GM21360 (cell line): ENCODE measurements around the gene TBC1D16.

Experiments
- ATAC-seq: cut with Tn5 transposase; IDR thresholded peaks from one replicate; pipeline ENCODE4 v1.9.1; 2021; ENCODE audit warnings: mild to moderate bottlenecking, moderate library complexity; ENCODE audit not compliant: unreplicated experiment

Gene TBC1D16

DNA sequence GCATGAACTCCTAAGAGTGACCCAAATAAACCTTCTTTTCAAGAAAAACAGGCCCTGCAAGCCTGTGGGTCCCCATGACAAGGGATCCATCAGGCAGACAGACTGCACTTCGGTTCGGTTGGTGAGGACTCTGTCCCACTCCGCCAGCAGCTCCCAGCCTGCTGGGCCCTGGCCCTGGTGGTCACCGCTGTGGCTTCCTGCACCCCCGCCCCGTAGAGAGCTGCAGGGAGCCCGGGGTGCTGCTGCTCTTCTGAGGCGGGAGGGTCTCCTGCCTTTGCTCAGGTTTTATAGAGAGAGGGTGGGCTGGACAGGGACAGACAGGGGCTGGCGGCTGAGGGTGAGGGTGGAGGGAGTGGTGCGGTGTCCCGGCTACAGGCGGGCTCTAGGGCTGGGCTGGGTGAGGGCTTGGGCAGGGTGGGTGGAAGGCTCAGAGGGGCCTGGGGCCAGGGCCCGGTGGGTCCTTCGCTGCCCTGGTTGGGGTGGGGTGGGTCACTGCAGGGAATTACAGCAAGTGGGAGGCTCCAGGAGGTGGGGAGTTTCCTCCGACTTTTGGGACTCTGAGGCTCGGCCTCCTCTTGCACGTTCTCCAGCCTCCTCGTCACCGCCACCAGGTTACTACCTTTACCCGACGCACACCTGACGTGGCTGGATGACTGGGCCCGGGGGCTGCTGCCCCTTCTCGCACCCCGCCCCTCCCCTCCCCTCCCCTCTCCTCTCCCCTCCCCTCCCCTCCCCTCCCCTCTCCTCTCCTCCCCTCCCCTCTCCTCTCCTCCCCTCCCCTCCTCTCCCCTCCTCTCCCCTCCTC, 106.2 kb downstream of the TBC1D16 start:
- ATAC-seq = no peak

DNA sequence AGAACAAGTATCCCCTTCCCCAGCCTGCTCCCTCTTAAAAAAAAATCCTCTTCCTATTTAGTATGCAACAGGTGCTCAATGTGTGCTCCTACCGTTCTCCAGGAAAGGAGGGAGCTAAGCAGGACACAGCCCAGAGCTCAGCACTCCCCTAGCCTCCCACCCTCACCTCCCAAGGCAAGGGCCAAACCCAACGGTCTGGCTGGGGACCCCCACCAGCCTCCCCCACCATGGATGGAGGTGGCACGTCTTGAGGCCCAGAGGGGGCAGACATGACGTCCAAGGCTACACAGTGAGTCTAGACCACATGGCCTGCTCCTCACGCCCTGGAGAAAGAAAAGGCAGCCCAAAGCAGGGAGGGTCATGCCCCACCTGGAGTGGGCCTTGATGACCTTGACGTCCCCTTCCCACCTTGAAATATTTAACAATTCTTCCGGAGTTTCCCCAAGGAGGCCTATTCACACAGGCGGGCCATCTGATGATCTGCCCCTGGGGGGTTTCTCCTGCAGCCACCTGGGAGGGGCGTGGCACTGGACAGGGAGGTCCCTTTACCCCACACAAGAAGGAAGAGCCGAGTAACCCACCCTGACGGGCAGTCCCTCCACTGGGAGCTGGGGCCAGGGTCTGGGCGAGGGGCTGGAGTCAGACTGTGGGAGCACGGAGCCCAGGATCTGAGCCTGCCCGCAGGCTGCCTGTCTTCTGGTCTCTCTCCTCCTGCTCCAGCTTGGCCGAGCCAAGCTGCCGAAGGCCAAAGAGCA, 107.0 kb downstream of the TBC1D16 start:
- no peak for ATAC-seq

DNA sequence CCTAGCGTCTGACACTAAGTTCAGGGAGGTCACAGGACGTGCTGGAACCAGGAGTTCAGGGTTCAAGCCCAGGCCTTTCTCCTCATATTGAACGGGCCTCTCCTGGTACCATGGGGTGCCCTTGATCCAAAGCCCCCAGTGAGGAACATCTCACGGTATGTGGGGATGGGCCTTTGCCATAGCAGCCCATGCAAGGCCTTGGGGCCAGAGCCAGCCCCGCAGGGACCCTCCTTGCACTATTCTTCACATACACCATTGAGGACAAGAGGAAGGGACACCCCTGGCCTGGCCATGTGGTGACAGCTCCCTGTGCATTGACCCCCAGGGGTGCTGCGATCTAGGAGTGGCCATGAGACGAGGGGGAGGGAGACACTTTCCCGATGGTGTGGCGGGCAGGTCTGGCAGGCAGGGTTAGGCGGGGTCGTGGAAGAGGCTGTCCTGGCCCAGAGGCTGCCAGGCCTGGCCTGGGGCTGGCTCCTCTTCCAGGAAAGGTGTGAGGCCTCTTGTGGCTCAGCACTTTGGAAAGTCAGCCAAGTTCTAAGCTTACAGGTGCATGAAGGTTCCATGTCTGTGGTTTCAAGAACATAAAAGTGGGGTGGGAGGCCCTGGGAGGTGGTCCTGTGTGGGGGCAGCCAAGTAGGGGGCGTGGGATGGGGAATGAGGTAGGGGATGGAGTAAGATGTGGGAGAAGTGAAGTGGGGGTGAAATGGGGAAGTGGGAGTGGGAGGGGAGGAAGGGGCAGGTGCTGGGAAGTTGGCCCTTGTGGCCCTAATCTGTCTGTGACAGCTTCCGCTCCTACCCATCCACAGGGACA, 107.8 kb downstream of the TBC1D16 start:
- ATAC-seq = no peak

DNA sequence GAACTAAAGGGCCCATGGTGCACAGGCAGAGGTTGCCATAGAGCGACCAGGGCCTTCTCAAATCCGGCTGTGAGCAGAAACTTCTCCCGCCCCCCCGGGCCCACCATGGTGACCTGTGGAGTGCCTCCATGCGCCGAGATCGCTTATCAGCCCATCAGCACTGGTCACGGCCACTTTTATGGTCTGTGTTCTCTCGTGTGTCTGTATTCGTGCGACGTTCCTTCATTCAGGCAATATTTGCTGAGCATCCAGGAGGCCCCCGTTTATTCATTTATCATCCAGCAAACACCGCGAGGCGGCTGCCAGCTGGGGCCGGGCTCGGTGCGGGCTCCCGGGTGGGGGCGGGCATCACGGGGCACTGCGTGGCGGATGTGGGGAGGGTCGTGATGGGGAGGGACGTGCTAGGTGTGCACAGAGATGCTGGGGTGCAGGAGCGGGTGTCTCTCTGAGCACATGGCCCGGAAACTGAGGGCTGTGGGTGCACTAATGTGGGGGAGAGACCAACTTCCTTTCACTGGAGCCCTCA, 108.5 kb downstream of the TBC1D16 start:
- no peak for ATAC-seq

DNA sequence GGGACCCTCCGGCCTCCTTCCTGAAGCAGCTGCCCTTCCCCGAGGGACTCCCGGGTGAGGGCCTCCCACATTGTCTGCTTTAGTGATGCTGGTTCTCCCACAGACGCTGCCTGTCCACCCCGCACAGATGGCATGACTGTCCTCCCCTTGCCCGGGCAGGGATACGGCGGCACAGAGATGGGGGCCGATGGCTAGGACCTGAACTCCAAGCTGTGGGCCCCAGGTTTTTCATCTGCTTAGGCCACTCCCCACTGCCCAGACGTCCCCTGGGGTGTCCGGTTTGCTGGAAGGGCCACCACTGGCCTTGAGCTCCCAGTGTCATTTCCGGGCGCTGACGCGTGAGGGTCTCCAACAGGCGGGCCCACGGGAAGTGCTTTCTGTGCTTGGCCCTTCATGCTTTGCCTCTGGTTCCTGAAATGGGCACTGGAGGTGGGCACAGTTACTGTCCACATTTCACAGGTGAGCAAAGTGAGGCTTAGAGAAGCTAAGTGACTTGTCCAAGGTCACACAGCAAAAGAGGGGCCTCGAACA, 109.0 kb downstream of the TBC1D16 start:
- ATAC-seq = no peak

DNA sequence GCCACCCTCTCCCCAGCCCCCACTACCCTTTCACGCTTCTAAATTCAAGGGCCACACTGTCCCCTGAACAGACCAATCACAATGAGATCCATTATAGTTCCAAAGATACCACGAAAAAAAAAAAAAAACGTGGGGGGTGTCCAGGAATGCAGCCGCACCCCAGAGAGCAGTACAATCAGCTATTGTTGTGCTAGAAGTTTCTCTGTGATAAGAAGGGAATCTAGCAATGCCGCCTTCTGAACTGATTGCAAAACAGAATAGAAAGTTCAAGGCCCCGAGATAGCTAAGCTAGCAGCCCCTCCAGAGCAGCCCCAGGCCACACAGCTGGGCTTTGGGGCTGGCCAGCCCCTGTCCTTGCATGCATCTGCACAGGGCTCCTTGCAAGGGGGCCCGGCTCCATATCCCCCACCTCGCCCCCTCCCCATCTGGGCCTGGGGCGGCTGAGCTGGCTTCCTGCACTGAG, 109.5 kb downstream of the TBC1D16 start:
- no peak for ATAC-seq

DNA sequence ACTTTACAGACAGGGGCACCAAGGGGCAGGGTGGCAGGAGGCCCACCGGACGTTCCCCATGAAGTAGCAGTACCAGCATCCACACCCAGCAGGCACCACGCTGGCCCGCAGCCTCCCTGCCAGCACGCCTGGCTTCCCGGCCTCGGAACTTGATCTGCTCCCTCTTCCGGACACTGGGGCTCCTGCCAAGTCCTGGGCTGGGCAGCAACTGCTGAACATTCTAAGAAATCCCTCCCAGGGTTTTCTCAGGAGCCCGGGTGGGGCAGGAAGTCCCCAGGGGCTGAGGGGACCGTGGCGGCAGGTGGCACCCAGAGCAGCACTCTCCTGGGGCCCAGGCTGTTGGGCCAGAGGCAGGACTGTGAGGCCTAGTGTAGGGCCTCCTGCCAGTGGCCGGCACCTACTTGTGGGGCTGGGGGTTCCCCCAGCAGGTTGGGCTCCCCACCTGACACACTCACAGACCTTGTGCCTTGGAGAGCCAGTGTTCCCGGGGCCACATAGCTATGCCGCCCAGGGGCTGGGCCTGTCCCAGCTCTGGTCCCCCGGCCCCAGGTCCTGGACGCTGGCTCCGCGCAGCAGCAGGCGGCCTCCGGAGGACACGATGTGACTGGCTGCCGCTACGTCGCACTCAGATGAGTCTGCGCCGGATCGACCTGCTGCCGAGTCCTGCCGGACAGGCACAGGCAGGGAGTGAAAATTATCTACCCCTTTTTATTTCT, 110.3 kb downstream of the TBC1D16 start:
- ATAC-seq = no peak

DNA sequence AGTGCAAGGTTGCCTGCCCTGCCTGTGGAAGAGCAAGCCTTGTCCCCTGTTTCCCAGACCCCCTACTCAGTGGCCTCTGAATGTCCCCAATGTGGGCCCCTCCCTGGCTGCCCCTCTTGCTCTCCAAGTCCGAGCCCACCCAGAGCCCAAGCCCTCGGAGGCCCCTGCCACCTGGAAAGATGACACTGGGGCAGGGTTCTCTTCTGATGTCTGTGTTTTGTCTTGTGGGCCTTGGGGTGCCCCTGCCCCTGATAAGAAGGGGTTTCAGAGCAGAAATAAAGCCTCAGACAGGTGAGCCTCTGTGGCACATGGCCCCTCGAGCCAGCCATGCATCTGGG, 111.1 kb downstream of the TBC1D16 start:
- no peak for ATAC-seq

DNA sequence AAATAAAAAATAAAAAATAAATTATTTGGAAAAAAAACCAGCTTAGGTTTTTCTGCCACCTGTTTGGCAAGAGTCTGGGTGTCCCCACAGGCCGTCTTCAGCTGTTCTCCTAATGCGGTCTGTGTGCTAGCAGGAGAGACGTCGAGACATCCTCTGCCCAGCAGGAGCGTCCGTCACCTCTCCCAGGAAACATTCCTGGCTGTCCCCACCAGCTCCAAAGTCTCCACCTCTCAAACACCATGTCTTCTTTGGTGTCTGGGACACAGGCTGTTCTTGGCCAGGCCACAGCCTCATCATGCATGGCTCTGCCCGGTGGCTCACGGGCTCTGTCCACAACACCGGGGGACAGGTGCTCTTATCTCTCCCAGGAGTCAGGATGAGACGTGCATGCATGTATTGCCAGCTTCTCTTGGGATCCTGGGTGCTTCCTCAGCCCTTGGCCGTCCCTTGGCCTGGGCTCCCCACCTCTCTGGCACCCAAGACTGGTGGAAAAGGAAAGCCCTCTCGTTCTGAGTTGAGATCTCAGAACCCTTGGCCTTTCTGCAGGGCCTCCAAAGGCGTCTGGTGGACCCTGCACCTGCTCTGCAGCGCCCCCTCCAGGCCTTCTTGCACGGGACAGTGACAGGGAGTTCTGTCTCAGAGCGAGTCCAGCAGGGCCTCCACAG, 111.6 kb downstream of the TBC1D16 start:
- no peak for ATAC-seq

DNA sequence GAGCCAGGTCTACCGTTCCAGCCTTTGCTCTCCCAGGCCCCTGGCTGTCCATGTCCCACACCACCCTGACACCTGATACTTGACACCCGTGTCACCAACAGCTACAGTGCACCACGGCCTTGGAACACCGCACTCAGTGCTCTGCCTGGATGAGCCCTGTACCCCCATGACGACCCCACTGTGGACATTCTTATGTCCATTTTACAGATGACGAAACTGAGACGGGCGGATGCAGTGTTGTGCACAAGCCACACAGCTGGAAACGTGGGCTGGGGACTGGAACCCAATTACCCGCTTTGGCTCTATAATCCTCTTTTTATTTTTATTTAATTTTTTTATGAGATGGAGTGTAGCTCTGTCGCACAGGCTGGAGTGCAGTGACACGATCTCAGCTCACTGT, 112.9 kb downstream of the TBC1D16 start:
- no peak for ATAC-seq

DNA sequence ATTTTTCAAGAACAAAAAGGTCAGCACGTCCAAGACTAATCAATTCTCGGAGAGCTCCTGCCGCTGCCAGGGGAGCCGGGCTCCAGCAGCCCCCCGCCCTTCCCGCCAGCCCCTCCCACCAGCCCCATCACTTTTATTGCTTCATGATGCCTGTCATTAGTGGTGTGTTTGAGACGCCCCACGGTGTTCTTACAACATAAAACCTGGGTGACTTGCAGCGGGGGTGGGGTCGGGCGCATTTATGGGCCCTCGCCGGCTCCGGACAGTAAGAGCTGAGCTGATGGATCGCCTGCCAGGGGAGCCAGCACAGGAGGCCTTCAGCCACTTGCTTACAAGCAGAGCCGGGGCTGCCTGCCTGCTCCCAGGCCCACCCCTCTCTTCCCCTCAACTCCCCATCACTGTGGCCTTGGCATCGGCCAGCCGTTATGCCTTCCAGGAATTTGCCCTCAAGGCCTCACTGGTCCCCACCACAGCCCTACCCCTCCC, 113.5 kb downstream of the TBC1D16 start:
- no peak for ATAC-seq

DNA sequence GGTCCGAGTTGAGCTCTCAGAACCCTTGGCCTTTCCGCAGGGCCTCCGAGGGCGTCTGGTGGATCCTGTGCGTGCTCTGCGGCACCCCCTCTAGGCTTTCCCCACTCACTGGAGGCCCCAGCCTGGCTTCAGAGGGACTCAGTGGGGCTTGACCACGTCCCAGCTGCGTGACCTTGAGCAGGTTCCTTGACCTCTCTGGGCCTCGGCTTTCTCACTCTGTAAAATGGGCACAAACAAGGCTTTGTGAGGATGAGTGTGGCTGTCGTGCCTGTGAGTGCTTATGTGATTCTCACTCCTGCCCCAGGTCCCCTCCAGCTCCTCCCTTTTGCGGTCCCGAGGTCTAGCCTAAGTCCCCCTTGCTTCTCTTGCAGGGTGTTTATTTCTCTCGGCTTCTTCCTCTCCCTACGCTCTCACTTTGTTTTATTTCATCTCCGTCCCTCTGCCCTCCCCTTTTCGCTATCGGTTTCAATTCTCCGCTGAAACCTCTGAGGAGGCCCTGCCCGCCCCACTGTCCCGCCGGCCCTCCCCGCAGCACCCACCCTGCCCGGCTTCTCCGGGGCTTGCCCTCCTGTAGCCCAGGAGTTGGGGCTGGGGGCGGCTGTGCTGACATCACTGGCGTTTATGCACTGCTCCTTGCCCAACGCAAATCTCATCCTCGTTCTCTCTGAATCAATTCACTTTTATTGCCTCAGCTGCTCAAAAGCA, 114.1 kb downstream of the TBC1D16 start:
- no peak for ATAC-seq

DNA sequence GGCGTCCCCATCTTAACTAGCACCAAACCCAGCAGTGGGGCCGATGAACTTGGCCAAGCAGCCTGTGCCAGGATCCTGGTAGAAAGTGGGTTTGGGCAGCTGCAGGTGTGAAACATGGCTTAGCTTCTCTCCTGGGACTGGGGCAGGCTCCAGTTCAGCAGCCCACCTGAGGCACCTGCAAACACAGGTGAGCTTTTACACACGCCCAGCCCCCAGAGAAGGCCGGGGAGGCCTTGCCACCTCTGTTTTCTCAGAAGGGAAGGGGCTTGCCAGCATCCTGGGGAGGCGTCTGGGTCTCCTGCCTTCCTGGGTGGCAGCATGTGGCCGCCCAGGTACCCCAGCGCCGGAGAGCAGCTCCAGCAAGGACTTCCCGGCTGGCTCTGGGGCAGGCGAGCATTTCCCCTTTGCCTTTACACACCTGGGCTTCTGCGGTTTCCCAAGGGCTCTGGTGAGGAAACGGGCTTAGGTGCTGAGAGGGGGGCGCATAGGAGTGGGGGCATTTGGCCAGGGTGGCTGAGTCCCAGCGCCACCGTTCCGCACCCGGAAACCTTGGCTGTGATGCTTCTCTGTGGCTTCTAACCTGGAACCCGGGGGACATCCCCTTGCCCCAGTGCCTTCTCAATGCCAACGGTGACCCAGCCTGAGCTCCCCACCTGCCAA, 114.8 kb downstream of the TBC1D16 start:
- ATAC-seq = no peak

DNA sequence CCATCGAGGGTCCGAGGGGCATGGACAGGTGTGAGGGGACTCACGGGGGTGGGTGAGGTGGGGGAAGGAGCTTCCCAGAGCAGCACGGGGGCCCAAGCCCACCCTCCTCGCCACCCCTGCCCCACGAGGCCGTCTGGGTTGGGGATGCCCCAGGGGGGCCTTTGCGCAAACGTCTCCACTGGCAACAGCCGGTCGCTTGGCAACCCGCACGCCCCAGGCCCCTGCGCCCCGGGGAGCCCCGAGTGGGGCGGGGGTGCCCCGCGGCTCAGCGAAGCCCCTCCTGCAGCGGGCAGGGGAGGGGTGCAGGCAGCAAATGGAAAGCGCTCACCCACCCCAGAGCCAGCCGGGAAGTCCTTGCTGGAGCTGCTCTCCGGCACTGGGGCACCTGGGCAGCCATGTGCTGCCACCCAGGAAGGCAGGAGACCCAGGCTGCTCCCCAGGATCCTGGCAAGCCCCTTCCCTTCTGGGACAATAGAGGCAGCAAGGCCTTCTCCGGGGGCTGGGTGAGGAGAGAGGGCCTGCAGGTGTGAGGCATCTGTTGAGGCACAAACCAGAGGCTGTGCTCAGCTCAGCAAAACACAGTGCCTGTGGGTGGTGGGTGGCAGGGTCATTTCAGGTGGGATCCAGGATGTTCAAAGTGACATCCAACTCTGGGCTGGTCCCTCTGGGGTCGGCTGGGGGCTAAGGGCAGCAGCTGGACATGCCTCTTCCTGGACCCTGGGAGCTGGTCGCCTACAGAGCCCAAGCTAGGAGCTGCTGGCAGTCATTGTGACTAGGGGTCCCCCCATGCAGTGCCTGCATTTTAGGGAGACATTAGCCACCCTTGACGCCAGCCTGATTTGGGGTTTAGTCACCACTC, 115.6 kb downstream of the TBC1D16 start:
- ATAC-seq = no peak

DNA sequence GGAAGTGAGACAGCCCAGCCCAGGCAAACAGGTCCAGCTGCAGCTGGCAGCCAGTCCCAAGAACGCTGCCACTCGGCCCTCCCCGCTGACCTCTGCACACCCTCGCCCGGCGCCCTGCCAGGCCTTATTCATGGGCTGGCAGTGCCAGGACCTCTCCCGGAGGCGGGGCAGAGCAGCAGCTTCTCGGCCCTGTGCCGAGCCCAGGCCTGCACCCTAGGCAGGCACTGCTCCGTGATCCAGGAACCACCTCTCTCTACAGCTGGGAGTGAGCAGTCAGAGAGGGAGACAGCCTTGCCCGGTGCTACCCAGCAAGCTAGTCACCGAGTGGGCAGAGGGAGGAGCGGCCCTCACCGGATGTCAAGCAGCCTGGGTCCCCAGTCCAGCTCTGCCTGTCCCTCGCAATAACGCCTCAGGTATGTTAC, 116.5 kb downstream of the TBC1D16 start:
- ATAC-seq = no peak

DNA sequence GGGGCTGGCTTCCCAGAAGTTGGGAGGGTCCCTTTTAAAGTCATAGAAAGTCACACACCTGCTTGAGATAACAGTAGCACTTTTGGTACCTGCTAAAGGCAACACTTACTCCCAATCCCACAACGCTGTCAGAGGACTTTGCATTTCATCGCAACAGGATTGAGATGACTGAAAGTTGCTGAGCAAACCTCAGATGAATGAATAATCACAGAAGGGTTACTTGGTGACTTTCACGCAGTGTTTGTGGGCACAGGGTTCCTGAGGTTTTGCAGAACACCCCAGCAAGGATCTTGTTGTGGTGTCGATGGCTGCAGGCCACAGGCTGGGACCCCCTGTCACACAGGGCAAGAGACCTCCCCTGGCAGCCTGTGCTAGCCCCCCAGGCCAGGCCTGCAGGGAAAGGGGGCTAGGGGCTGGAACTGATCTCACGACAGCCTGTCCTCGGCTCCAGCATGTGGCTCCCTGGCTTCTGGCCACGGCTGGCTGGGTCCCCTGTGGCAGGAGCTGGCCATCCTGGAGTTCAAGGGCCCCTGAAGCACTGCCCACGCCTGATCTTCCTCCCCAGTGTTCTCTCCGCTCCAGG, 117.0 kb downstream of the TBC1D16 start:
- no peak for ATAC-seq

DNA sequence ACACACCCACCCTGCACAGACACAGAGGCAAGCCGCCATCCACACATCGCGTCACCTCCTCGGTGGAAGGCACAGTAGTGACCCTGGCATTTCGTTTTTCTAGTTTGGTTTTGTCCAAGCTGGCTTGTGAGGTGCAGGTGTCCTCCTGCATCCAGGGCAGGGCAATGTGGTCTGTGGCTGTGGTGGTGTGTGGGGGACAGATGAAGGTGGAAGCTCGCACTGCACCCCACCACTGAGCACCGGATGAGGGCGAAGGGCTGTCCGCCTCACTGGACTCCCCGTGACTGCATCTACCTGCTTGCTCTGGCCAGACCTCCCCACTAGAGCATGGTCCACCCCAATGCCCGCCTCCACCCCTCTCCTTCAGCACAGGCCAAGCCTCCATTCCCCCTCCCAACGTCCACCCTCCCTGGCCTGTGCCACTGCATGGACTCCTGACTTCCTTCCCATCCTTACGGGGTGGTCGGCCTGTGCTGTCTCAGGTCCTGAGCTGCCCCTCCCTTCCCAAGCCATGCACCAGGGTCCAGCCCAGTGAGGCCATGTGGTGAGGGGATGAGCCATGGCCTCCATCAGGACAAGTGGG, 117.7 kb downstream of the TBC1D16 start:
- no peak for ATAC-seq
